GM21526 (cell line): ENCODE measurements around the gene CHN1.

Experiments used
- ATAC-seq: cut with Tn5 transposase; IDR thresholded peaks from one replicate; pipeline ENCODE4 v1.9.1; 2021; ENCODE audit warnings: moderate library complexity; ENCODE audit not compliant: unreplicated experiment, low FRiP score

Gene CHN1

GRCh38 chr2:174775571-174775980, 229.6 kb downstream of the CHN1 start:
- ATAC-seq, result no peak

GRCh38 chr2:174774886-174775285, 230.3 kb downstream of the CHN1 start:
- ATAC-seq, result no peak

- ATAC-seq, result no peak
Observed at GRCh38 chr2:174773215-174773614, 232.0 kb downstream of the CHN1 start.

- ATAC-seq, result no peak
Observed at GRCh38 chr2:174772472-174772801, 232.7 kb downstream of the CHN1 start.

- peak; percentile 61 for ATAC-seq
Observed at GRCh38 chr2:174771631-174772471, 233.3 kb downstream of the CHN1 start.

GRCh38 chr2:174771136-174771535, 234.0 kb downstream of the CHN1 start:
- no peak for ATAC-seq

- no peak for ATAC-seq
Observed at GRCh38 chr2:174768557-174768956, 236.6 kb downstream of the CHN1 start.

GRCh38 chr2:174766271-174766670, 238.9 kb downstream of the CHN1 start:
- no peak for ATAC-seq

GRCh38 chr2:174765576-174765975, 239.6 kb downstream of the CHN1 start:
- ATAC-seq, result no peak

GRCh38 chr2:174764280-174765255, 240.6 kb downstream of the CHN1 start, which contains the start of gene CHRNA1:
CHRNA1 (minus strand) TSS chr2:174764472; CDS start chr2:174764394, 78 bp downstream.
- ATAC-seq, result no peak

- ATAC-seq, result no peak
Observed at GRCh38 chr2:174763780-174764179, 241.4 kb downstream of the CHN1 start.

- no peak for ATAC-seq
Observed at GRCh38 chr2:174762464-174762863, 242.7 kb downstream of the CHN1 start.

GRCh38 chr2:174761837-174762236, 243.3 kb downstream of the CHN1 start:
- no peak for ATAC-seq

GRCh38 chr2:174760845-174761473, 244.2 kb downstream of the CHN1 start:
- no peak for ATAC-seq

- no peak for ATAC-seq
Observed at GRCh38 chr2:174759381-174760065, 245.7 kb downstream of the CHN1 start.

- ATAC-seq, result no peak
Observed at GRCh38 chr2:174756743-174757142, 248.4 kb downstream of the CHN1 start.

- peak; percentile 59 for ATAC-seq
Observed at GRCh38 chr2:174753038-174753633, 252.0 kb downstream of the CHN1 start.

GRCh38 chr2:174752403-174753037, 252.7 kb downstream of the CHN1 start:
- ATAC-seq, result peak; percentile 73

GRCh38 chr2:174750923-174751441, 254.2 kb downstream of the CHN1 start:
- peak; percentile 45 for ATAC-seq
